VCaP (cell line): ENCODE data around the gene PKD1.

ENCODE experiments used
- H3K27ac ChIP-seq: fragments of 450-650 bp; 2 replicates; pipeline ENCODE4 v1.5.1; 2017
- CTCF ChIP-seq: fragments of 450-650 bp; conservative IDR thresholded peaks from 2 replicates; pipeline ENCODE4 v1.5.1; 2017; ENCODE audit warnings: mild to moderate bottlenecking, moderate library complexity

Gene PKD1

DNA sequence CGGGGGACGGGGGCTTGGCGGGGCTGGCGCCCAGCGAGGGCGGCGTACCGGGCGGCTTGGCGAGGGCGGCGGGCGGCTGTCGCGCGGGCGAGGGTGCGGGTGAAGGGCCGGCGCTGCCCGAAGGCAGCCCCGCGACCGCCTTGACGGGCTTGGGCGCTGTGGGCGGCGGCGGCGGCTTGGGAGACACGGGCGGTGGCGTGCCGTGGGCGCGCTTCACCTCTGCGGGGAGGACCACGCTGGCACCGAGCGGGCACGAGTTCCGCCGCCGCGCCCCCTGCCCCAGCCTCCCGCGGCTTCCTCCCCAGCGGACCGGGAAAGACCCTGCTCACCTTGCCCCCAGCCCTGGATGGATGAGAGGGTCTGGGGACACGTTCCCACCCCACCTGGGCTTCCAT lies 43.4 kb upstream of the PKD1 start:
- TF ChIP-seq CTCF, result no peak
- H3K27ac ChIP-seq, result no peak overlapping the region

- H3K27ac ChIP-seq, result no peak overlapping the region
- TF ChIP-seq CTCF, result no peak
Measured at GRCh38 chr16:2178321-2179106, 42.8 kb upstream of the PKD1 start.

- H3K27ac ChIP-seq, result no peak overlapping the region
- TF ChIP-seq CTCF, result no peak
Measured at GRCh38 chr16:2177561-2177960, 41.9 kb upstream of the PKD1 start.

- no peak overlapping the region for H3K27ac ChIP-seq
- no peak for TF ChIP-seq CTCF
Measured at GRCh38 chr16:2177101-2177500, 41.4 kb upstream of the PKD1 start.

DNA sequence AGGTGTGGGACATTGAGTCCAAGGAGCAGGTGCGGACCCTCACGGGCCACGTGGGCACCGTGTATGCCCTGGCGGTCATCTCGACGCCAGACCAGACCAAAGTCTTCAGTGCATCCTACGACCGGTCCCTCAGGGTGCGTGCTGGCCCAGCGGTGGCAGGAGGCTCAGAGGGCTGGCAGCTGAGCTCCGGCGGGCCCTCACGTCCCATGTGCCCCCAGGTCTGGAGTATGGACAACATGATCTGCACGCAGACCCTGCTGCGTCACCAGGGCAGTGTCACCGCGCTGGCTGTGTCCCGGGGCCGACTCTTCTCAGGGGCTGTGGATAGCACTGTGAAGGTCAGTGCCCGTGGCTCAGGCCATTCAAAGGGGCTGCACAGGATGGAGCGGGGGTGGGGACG lies 40.3 kb upstream of the PKD1 start:
- H3K27ac ChIP-seq, result no peak overlapping the region
- no peak for TF ChIP-seq CTCF

DNA sequence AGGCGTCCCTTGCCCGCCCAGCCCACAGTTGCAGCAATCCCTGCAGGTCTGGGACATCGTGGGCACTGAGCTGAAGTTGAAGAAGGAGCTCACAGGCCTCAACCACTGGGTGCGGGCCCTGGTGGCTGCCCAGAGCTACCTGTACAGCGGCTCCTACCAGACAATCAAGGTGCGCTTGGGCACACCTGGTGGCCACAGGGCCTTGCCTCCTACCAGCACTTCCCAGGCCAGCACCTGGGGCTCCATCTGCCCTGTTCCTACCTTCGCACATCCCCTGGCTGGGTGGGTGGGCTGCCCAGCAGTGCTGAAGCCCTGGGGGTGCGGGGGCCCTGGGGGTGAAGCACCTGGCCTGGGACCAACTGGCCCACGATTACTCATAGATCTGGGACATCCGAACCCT lies 39.8 kb upstream of the PKD1 start:
- TF ChIP-seq CTCF, result no peak
- H3K27ac ChIP-seq, result no peak overlapping the region

DNA sequence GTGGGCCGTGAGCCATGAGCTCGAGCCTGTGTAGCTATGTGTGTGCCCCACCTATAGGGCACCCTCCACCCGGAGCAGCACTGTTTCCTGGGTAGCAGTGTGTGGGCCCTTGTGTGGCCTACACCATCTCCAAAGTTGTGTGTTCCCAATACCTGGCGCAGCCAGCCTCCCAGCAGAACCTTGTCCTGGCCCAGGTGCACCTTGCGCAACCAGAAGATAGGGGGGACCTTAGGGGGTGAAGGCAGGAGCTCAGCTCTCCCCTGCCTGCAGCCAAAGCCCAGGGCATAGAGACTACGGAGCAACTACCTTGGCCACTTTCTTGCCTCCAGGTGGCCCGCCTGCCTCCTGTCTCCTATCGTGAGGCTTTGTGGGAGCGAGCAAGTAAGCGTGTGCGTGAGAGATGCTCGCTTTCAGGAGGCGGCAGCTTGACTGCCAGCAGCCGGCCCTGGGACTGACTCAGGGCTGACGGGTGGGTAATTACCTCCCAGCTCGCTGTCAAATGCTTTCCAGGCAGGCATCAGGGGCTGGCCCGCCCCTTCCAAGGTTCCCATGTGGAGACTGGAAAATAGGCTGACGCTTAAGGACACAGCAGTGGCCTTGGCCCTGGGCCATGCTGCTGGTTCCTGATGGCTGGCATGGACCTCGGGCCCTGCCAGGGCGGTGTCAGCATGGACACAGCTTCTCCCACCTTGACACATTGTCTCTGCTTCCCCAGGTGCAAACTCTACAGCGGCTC lies 38.9 kb upstream of the PKD1 start:
- H3K27ac ChIP-seq, result no peak overlapping the region
- no peak for TF ChIP-seq CTCF
